H9 (cell line): Measurements from ENCODE around the gene NPTX1. TPM values are rescaled to one million over a fixed set of nuclear protein-coding genes. Genes with fewer than 3 reads are reported as not detected.

Source experiments
- DNase-seq: peaks from one replicate; pipeline ENCODE4 v3.0.0-alpha.2; 2017
- H2AFZ ChIP-seq: one replicate; pipeline ENCODE4 v1.6.1; 2013; ENCODE audit warnings: mild to moderate bottlenecking, low read length, control low read depth, moderate library complexity
- H2AK5ac ChIP-seq: 2 replicates; pipeline ENCODE4 v1.6.1; 2013; ENCODE audit warnings: low read length, control low read depth, mixed read lengths; ENCODE audit not compliant: insufficient read length
- H2BK120ac ChIP-seq: one replicate; pipeline ENCODE4 v1.6.1; 2013; ENCODE audit warnings: low read depth, mild to moderate bottlenecking, low read length, control low read depth, inconsistent platforms; ENCODE audit not compliant: poor library complexity, severe bottlenecking
- H2BK12ac ChIP-seq: 2 replicates; pipeline ENCODE4 v1.6.1; 2013; ENCODE audit warnings: low read length, control low read depth, mixed read lengths, low read depth; ENCODE audit not compliant: insufficient read length
- H2BK15ac ChIP-seq: 2 replicates; pipeline ENCODE4 v1.6.1; 2013; ENCODE audit warnings: low read depth, low read length, control low read depth
- H2BK20ac ChIP-seq: one replicate; pipeline ENCODE4 v1.6.1; 2013; ENCODE audit warnings: low read depth, mild to moderate bottlenecking, low read length, control low read depth, inconsistent platforms; ENCODE audit not compliant: poor library complexity, severe bottlenecking
- H2BK5ac ChIP-seq: 2 replicates; pipeline ENCODE4 v1.6.1; 2013; ENCODE audit warnings: low read length, control low read depth, mixed read lengths; ENCODE audit not compliant: insufficient read length
- H3K14ac ChIP-seq: 2 replicates; pipeline ENCODE4 v1.6.1; 2013; ENCODE audit warnings: low read length, control low read depth; ENCODE audit not compliant: insufficient read depth
- H3K18ac ChIP-seq: 2 replicates; pipeline ENCODE4 v1.6.1; 2013; ENCODE audit warnings: low read depth, mild to moderate bottlenecking, mixed read lengths, low read length, control low read depth; ENCODE audit not compliant: insufficient read length
- H3K23ac ChIP-seq: 2 replicates; pipeline ENCODE4 v1.6.1; 2013; ENCODE audit warnings: low read length, control low read depth, mixed read lengths, low read depth; ENCODE audit not compliant: insufficient read length
- H3K23me2 ChIP-seq: 2 replicates; pipeline ENCODE4 v1.6.1; 2013; ENCODE audit warnings: low read depth, mild to moderate bottlenecking, mixed read lengths, low read length, control low read depth; ENCODE audit not compliant: insufficient read length, poor library complexity, severe bottlenecking
- H3K27ac ChIP-seq: 2 replicates; pipeline ENCODE4 v1.5.1; 2013; ENCODE audit warnings: low read length, control low read depth, mixed read lengths, low read depth; ENCODE audit not compliant: insufficient read length
- H3K27me3 ChIP-seq: 2 replicates; pipeline ENCODE4 v1.6.1; 2013; ENCODE audit warnings: low read length, control low read depth, inconsistent platforms; ENCODE audit not compliant: insufficient read depth
- H3K4ac ChIP-seq: 2 replicates; pipeline ENCODE4 v1.6.1; 2013; ENCODE audit warnings: low read depth, mild to moderate bottlenecking, control low read depth, inconsistent platforms, low read length, moderate library complexity
- H3K4me1 ChIP-seq: 2 replicates; pipeline ENCODE4 v1.6.1; 2013; ENCODE audit warnings: low read length, control low read depth, inconsistent platforms; ENCODE audit not compliant: insufficient read depth
- H3K4me2 ChIP-seq: 2 replicates; pipeline ENCODE4 v1.6.1; 2013; ENCODE audit warnings: low read length, control low read depth, mixed read lengths; ENCODE audit not compliant: insufficient read length, insufficient read depth
- H3K56ac ChIP-seq: 2 replicates; pipeline ENCODE4 v1.6.1; 2013; ENCODE audit warnings: low read depth, mild to moderate bottlenecking, mixed read lengths, low read length, control low read depth; ENCODE audit not compliant: insufficient read length
- H3K79me1 ChIP-seq: 2 replicates; pipeline ENCODE4 v1.6.1; 2013; ENCODE audit warnings: low read depth, mild to moderate bottlenecking, moderate library complexity, low read length, control low read depth, inconsistent platforms; ENCODE audit not compliant: insufficient read depth, poor library complexity, severe bottlenecking
- H3K79me2 ChIP-seq: 2 replicates; pipeline ENCODE4 v1.6.1; 2013; ENCODE audit warnings: low read length, control low read depth, inconsistent platforms; ENCODE audit not compliant: insufficient read depth
- H3K9ac ChIP-seq: 2 replicates; pipeline ENCODE4 v1.6.1; 2013; ENCODE audit warnings: low read length, control low read depth, mixed read lengths; ENCODE audit not compliant: insufficient read length; ENCODE audit errors: extremely low read depth
- H3K9me3 ChIP-seq: one replicate; pipeline ENCODE4 v1.6.1; 2013; ENCODE audit warnings: low read depth, low read length, inconsistent platforms; ENCODE audit not compliant: control insufficient read depth
- H3T11ph ChIP-seq: one replicate; pipeline ENCODE4 v1.6.1; 2013; ENCODE audit warnings: mild to moderate bottlenecking, low read length, control low read depth, inconsistent platforms
- H4K20me1 ChIP-seq: one replicate; pipeline ENCODE4 v1.6.1; 2013; ENCODE audit not compliant: control insufficient read depth, insufficient read length, insufficient read depth
- H4K5ac ChIP-seq: 2 replicates; pipeline ENCODE4 v1.6.1; 2013; ENCODE audit warnings: low read depth, mild to moderate bottlenecking, mixed read lengths, low read length, control low read depth; ENCODE audit not compliant: insufficient read length
- H4K8ac ChIP-seq: replicated peaks from 2 replicates; pipeline ENCODE4 v1.6.1; 2013; ENCODE audit warnings: low read length, control low read depth, mixed read lengths, low read depth; ENCODE audit not compliant: insufficient read length
- H4K91ac ChIP-seq: 2 replicates; pipeline ENCODE4 v1.6.1; 2013; ENCODE audit warnings: low read depth, mild to moderate bottlenecking, moderate library complexity, mixed read lengths, low read length, control low read depth; ENCODE audit not compliant: insufficient read length
- H3K27ac Mint-ChIP-seq, 3 experiments: 2 replicates in 2 of 3; 3 replicates in 1 of 3; pipeline ENCODE4 v1.8.0; 2020 to 2021; ENCODE audit warnings: mixed read lengths in 3 of 3, mild to moderate bottlenecking in 1 of 3, moderate library complexity in 1 of 3
- H3K27me3 Mint-ChIP-seq: 2 replicates; pipeline ENCODE4 v1.8.0; 2021; ENCODE audit warnings: low read depth, mild to moderate bottlenecking, moderate library complexity, mixed read lengths
- H3K36me3 Mint-ChIP-seq, 3 experiments: 2 replicates in 2 of 3; 3 replicates in 1 of 3; pipeline ENCODE4 v1.8.0; 2020 to 2021; ENCODE audit warnings: low read depth in 3 of 3, mixed read lengths in 3 of 3; ENCODE audit not compliant: insufficient read depth in 1 of 3
- H3K4me1 Mint-ChIP-seq, 2 experiments: 2 replicates each; pipeline ENCODE4 v1.8.0; 2020; ENCODE audit warnings: mixed read lengths in 2 of 2
- H3K4me3 Mint-ChIP-seq, 2 experiments: 2 replicates in 1 of 2; 3 replicates in 1 of 2; pipeline ENCODE4 v1.8.0; 2020 to 2021; ENCODE audit warnings: mild to moderate bottlenecking in 2 of 2, mixed read lengths in 2 of 2, moderate library complexity in 1 of 2
- H3K9me3 Mint-ChIP-seq, 2 experiments: 2 replicates in 1 of 2; 3 replicates in 1 of 2; pipeline ENCODE4 v1.8.0; 2020; ENCODE audit warnings: mild to moderate bottlenecking in 2 of 2, mixed read lengths in 2 of 2, moderate library complexity in 1 of 2
- CTCF ChIP-seq: fragments of 200-600 bp; sonication (generic); conservative IDR thresholded peaks from 3 replicates; pipeline ENCODE4 v1.8.0; 2021; ENCODE audit warnings: antibody characterized with exemption, mild to moderate bottlenecking
- WGBS: extraction: QIAGEN DNeasy Blood & Tissue Kit; methylation state at CpG from one replicate; pipeline ENCODE4 v1.1.7; 2013; ENCODE audit warnings: missing lambda C conversion rate, low lambda C conversion rate, mixed read lengths; ENCODE audit not compliant: insufficient read length; ENCODE audit errors: extremely low coverage; 5-methylcytosine and 5-hydroxymethylcytosine counted together
- total RNA-seq: library from RNA; stranded (reverse); gene quantifications from 2 replicates; pipeline ENCODE4 v1.2.1, GENCODE V29; 2021

The NPTX1 gene
- total RNA-seq, 1 experiment from 2014 or later = 20.5 TPM

- no peaks in the 10 kb centered on the region; a peak in 1 of 5 replicates for H3K9me3 Mint-ChIP-seq
- DNase-seq = no peak
- no peak overlapping the region for H3K14ac ChIP-seq
- no CpG with 5 or more reads among the region's 8 CpGs for WGBS
- no peak overlapping the region for H3T11ph ChIP-seq
- no peak overlapping the region for H3K27ac ChIP-seq
- H3K4me1 ChIP-seq = no peaks in the 10 kb centered on the region
- H3K4ac ChIP-seq = no peak overlapping the region
- H3K27ac Mint-ChIP-seq = no peak overlapping the region; a peak in 1 of 7 replicates
- no peak overlapping the region for H4K5ac ChIP-seq
- no peak for TF ChIP-seq CTCF
- no peak overlapping the region for H2BK120ac ChIP-seq
- H3K23ac ChIP-seq = no peak overlapping the region
- no peak overlapping the region for H3K4me2 ChIP-seq
- H3K9me3 ChIP-seq = no peaks in the 10 kb centered on the region
- no peaks in the 10 kb centered on the region for H3K79me2 ChIP-seq
- no peak overlapping the region for H3K18ac ChIP-seq
- no peak overlapping the region for H4K91ac ChIP-seq
- H2BK5ac ChIP-seq = no peak overlapping the region
- no peak overlapping the region for H4K8ac ChIP-seq
- peaks cover 0 to 11% (median 0%) of the 10 kb centered on the region in 3 experiments; a peak in 1 of 7 replicates for H3K36me3 Mint-ChIP-seq
- H2AFZ ChIP-seq = no peak overlapping the region
- no peak overlapping the region for H2BK15ac ChIP-seq
- H4K20me1 ChIP-seq = no peaks in the 10 kb centered on the region
- H3K79me1 ChIP-seq = no peaks in the 10 kb centered on the region
- H3K27me3 Mint-ChIP-seq = peaks cover 75% of the 10 kb centered on the region
- H2AK5ac ChIP-seq = no peak overlapping the region
- H2BK12ac ChIP-seq = no peak overlapping the region
- no peaks in the 10 kb centered on the region for H3K23me2 ChIP-seq
- no peak overlapping the region for H3K9ac ChIP-seq
- H2BK20ac ChIP-seq = no peak overlapping the region
- no peak overlapping the region for H3K4me3 Mint-ChIP-seq
- H3K4me1 Mint-ChIP-seq = peaks cover 0 to 14% of the 10 kb centered on the region in 2 experiments; a peak in 2 of 4 replicates
- H3K27me3 ChIP-seq = no peaks in the 10 kb centered on the region
- H3K56ac ChIP-seq = no peak overlapping the region
Measured at GRCh38 chr17:80464486-80464885, 11.9 kb downstream of the NPTX1 start.
